B cell (primary cell): ENCODE measurements around the gene SHISA8.

Source experiments
- EZH2 ChIP-seq: IDR thresholded peaks from 2 replicates; pipeline ENCODE4 v1.6.1; 2012; ENCODE audit warnings: borderline replicate concordance, low read depth, mild to moderate bottlenecking, moderate library complexity, low read length; ENCODE audit not compliant: insufficient read depth, poor library complexity, severe bottlenecking
- TF ChIP-seq, protein P1 (sequence below): fragments of 200-600 bp; IDR thresholded peaks from one replicate; pipeline ENCODE4 v1.8.0; 2022; ENCODE audit warnings: antibody characterized with exemption, mild to moderate bottlenecking

- TF ChIP-seq, protein P1, sequence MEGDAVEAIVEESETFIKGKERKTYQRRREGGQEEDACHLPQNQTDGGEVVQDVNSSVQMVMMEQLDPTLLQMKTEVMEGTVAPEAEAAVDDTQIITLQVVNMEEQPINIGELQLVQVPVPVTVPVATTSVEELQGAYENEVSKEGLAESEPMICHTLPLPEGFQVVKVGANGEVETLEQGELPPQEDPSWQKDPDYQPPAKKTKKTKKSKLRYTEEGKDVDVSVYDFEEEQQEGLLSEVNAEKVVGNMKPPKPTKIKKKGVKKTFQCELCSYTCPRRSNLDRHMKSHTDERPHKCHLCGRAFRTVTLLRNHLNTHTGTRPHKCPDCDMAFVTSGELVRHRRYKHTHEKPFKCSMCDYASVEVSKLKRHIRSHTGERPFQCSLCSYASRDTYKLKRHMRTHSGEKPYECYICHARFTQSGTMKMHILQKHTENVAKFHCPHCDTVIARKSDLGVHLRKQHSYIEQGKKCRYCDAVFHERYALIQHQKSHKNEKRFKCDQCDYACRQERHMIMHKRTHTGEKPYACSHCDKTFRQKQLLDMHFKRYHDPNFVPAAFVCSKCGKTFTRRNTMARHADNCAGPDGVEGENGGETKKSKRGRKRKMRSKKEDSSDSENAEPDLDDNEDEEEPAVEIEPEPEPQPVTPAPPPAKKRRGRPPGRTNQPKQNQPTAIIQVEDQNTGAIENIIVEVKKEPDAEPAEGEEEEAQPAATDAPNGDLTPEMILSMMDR = no peak
- TF ChIP-seq EZH2 = no peak
Observed at GRCh38 chr22:41902932-41903421, 11.9 kb downstream of the SHISA8 start.
